Left ventricle myocardium inferior (tissue), 1 donor: ENCODE measurements around the gene KIAA2012. TPM values are rescaled to one million over a fixed set of nuclear protein-coding genes. Genes with fewer than 3 reads are reported as not detected.

Experiments used
- DNase-seq: peaks from one replicate; pipeline ENCODE4 v3.0.0-alpha.2; 2020
- H3K27ac ChIP-seq: fragments of 200-600 bp; replicated peaks from 2 replicates; pipeline ENCODE4 v1.8.0; 2021
- H3K27me3 ChIP-seq: fragments of 200-600 bp; 2 replicates; pipeline ENCODE4 v1.8.0; 2021; ENCODE audit warnings: low read depth
- H3K36me3 ChIP-seq: fragments of 200-600 bp; 2 replicates; pipeline ENCODE4 v1.8.0; 2021
- H3K4me1 ChIP-seq: fragments of 200-600 bp; 2 replicates; pipeline ENCODE4 v1.8.0; 2021
- H3K4me3 ChIP-seq: fragments of 200-600 bp; 2 replicates; pipeline ENCODE4 v1.8.0; 2021; ENCODE audit warnings: mild to moderate bottlenecking, moderate library complexity
- H3K9me3 ChIP-seq: fragments of 200-600 bp; replicated peaks from 2 replicates; pipeline ENCODE4 v1.8.0; 2021
- CTCF ChIP-seq: fragments of 200-600 bp; IDR thresholded peaks from 2 replicates; pipeline ENCODE4 v1.8.0; 2021; ENCODE audit warnings: antibody characterized with exemption, mild to moderate bottlenecking, borderline replicate concordance
- intact Hi-C: fragments of 100-400 bp; cut with micrococcal nuclease; formaldehyde crosslinking; loops from one replicate; pipeline ENCODE4 v1.11.0; 2022
- total RNA-seq: library from RNA; stranded (reverse); fragmentation: NEBNext Ultra II Directional; extraction: Animal tissue kit (Norgen Biotek cat#: 25700); gene quantifications from one replicate; pipeline ENCODE4 v1.2.1, GENCODE V29; 2021
- donor health status: DM: no; HTN: yes; CAD: no; lungs with severe emphysema.

Gene KIAA2012
- total RNA-seq, 1 donor from 2014 or later, result not detected

GRCh38 chr2:202169131-202169530, 96.1 kb downstream of the KIAA2012 start:
- H3K4me1 ChIP-seq, result peaks cover 9% of the 10 kb centered on the region
- TF ChIP-seq CTCF, result no peak
- no peaks in the 10 kb centered on the region for H3K27me3 ChIP-seq
- no peaks in the 10 kb centered on the region for H3K9me3 ChIP-seq
- no peak for DNase-seq
- H3K36me3 ChIP-seq, result no peaks in the 10 kb centered on the region
- intact Hi-C loops, result no loop called here
- H3K27ac ChIP-seq, result no peak overlapping the region
- H3K4me3 ChIP-seq, result no peak overlapping the region

GRCh38 chr2:202169832-202170424, 96.9 kb downstream of the KIAA2012 start:
- Histone ChIP-seq H3K4me3 (no peak overlapping the region), H3K4me1 (peaks cover 9% of the 10 kb centered on the region), H3K9me3 (no peaks in the 10 kb centered on the region), H3K36me3 (no peaks in the 10 kb centered on the region), H3K27me3 (no peaks in the 10 kb centered on the region), H3K27ac (no peak overlapping the region)
- DNase-seq, result no peak
- TF ChIP-seq CTCF, result no peak
- intact Hi-C loops, result no loop called here

GRCh38 chr2:202171241-202171825, 98.3 kb downstream of the KIAA2012 start:
- Histone ChIP-seq H3K27me3 (no peaks in the 10 kb centered on the region), H3K9me3 (no peaks in the 10 kb centered on the region), H3K4me3 (peak overlapping the region; percentile 49), H3K4me1 (peaks cover 9% of the 10 kb centered on the region), H3K27ac (no peak overlapping the region), H3K36me3 (no peaks in the 10 kb centered on the region)
- intact Hi-C loops, result no loop called here
- DNase-seq, result no peak
- no peak for TF ChIP-seq CTCF

DNA sequence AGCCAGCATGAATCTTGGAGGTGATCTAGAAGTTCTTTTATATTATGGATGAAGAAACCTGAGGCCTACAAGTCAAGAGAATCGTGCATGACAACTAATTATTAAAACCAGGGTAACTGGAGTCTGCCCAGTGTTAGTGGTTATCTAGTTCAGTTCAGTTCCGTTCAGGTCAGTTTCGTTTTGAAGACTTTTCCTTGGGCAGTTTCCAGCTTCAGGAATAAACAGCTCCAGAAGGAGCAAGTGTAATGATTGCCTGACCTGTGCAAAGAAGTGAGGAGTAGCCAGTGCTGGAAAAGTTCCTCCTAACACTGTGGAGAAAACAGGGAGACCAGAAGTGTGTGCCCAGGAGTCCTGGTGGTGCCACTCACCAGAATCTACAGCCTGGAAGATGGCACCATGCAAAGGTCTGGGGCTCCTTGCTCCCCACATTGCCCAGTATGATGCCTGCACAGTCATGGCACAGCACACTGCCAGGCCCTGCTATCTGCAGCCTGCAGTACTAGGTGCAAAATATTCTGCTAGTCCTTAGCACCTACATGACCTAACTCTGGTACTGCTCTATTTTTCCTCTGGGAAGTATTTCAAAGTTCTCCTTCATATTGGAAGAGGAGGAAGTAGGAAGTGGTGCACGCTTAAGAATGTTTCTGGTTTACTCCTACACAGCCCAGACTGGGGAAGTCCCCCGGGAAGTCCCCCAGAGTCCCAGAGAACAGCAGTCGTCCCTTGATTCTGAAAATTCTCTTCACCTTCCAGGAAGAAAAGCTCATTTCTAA, 99.6 kb downstream of the KIAA2012 start:
- peaks cover 9% of the 10 kb centered on the region for H3K4me1 ChIP-seq
- intact Hi-C loops, result no loop called here
- H3K36me3 ChIP-seq, result no peaks in the 10 kb centered on the region
- H3K27ac ChIP-seq, result no peak overlapping the region
- DNase-seq, result no peak
- H3K9me3 ChIP-seq, result no peaks in the 10 kb centered on the region
- H3K27me3 ChIP-seq, result no peaks in the 10 kb centered on the region
- TF ChIP-seq CTCF, result no peak
- H3K4me3 ChIP-seq, result no peak overlapping the region

DNA sequence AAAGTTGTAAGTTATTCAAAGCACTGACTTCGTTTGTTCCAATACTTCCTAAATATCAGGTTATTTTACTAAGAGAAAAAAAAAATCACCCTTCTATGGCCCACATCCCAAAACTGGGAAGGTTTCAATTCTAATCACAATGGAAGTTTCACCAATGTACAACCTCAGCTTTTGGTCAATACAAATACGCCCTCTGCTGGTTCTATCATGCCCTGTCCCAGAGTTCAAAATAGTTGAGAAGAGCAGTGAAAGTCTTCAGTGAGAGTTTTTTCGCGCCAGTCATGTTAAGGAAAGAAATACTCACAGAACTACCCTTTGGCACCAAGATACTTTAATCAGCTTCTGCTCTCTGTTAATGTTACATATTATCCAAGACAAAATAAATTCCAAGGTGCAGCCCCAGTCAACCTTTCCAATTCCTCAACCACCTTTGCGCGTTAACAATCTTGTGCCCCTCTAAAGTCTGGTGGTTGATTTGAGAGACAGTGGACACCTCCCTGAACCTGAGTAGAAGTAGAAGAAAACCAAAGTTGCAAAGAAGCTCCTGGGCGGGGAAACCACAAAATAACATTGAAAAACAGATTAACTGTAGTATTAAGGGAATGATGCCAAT, 105.4 kb downstream of the KIAA2012 start:
- Histone ChIP-seq H3K9me3 (no peaks in the 10 kb centered on the region), H3K4me1 (no peaks in the 10 kb centered on the region), H3K36me3 (no peaks in the 10 kb centered on the region), H3K27me3 (no peaks in the 10 kb centered on the region), H3K4me3 (no peak overlapping the region), H3K27ac (no peak overlapping the region)
- no peak for DNase-seq
- intact Hi-C loops, result loop anchor here (2.0 to 5.0 kb wide), 2 partner anchors 318 to 381 kb away; no protein-coding TSS in a partner anchor
- TF ChIP-seq CTCF, result peak; percentile 93
